IMR-90 (cell line): ENCODE data around the gene TMEM259. TPM values are rescaled to one million over a fixed set of nuclear protein-coding genes. Genes with fewer than 3 reads are reported as not detected.

Source experiments
- ATAC-seq: fragments of 200-7000 bp; cut with Tn5 transposase; 2 replicates; pipeline ENCODE4 v1.9.1; 2020; ENCODE audit warnings: low read depth, mild to moderate bottlenecking, moderate library complexity
- BruUV-seq: library from RNA; stranded (reverse); fragments of 400-500 nt; replicated peaks from 2 replicates; lab custom pipeline; 2021; lab: Mats Ljungman, UMichigan
- CTCF ChIA-PET: fragments of 300-600 bp; formaldehyde crosslinking; extraction: SDS; loops from one replicate; lab custom pipeline; 2021; ENCODE audit warnings: antibody characterized with exemption; lab: Yijun Ruan, JAX
- POLR2A ChIA-PET: fragments of 300-600 bp; sonication (Branson Sonifier 250); formaldehyde crosslinking; loops from one replicate; lab custom pipeline; 2022; ENCODE audit warnings: antibody characterized with exemption; ENCODE audit not compliant: unreplicated experiment; lab: Charles Lee
- DNase-seq: peaks from one replicate; pipeline ENCODE4 v3.0.0; 2013
- H2AFZ ChIP-seq: replicated peaks from 2 replicates; pipeline ENCODE3; 2013; ENCODE audit warnings: low read length, mild to moderate bottlenecking; ENCODE audit not compliant: poor library complexity
- H2AK5ac ChIP-seq: 2 replicates; pipeline ENCODE4 v1.6.1; 2013; ENCODE audit warnings: low read depth, low read length, inconsistent platforms
- H2AK9ac ChIP-seq: replicated peaks from 2 replicates; pipeline ENCODE3; 2013; ENCODE audit warnings: mild to moderate bottlenecking, low read depth, low read length, moderate library complexity; ENCODE audit not compliant: poor library complexity
- H2BK120ac ChIP-seq: 2 replicates; pipeline ENCODE4 v1.6.1; 2013; ENCODE audit warnings: low read depth, low read length, inconsistent platforms
- H2BK15ac ChIP-seq: 3 replicates; pipeline ENCODE4 v1.6.1; 2013; ENCODE audit warnings: low read depth, low read length, inconsistent platforms
- H2BK20ac ChIP-seq: 2 replicates; pipeline ENCODE4 v1.6.1; 2013; ENCODE audit warnings: low read depth, mild to moderate bottlenecking, inconsistent platforms, low read length, moderate library complexity
- H2BK5ac ChIP-seq: 2 replicates; pipeline ENCODE4 v1.6.1; 2013; ENCODE audit warnings: mild to moderate bottlenecking, low read depth, low read length, inconsistent platforms; ENCODE audit not compliant: poor library complexity, severe bottlenecking
- H3K14ac ChIP-seq: replicated peaks from 2 replicates; pipeline ENCODE4 v1.6.1; 2013; ENCODE audit warnings: low read depth, low read length, inconsistent platforms
- H3K18ac ChIP-seq: 2 replicates; pipeline ENCODE4 v1.6.1; 2013; ENCODE audit warnings: low read depth, low read length, control low read depth
- H3K23ac ChIP-seq: 2 replicates; pipeline ENCODE4 v1.6.1; 2013; ENCODE audit warnings: low read depth, low read length, inconsistent platforms
- H3K27ac ChIP-seq: 2 replicates; pipeline ENCODE4 v1.5.1; 2013; ENCODE audit warnings: mild to moderate bottlenecking, control low read depth, low read length; ENCODE audit not compliant: insufficient read depth
- H3K27me3 ChIP-seq: 2 replicates; pipeline ENCODE4 v1.6.1; 2013; ENCODE audit warnings: low read length; ENCODE audit not compliant: control insufficient read depth, insufficient read depth
- H3K36me3 ChIP-seq: 2 replicates; pipeline ENCODE4 v1.6.1; 2013; ENCODE audit warnings: low read length, mixed read lengths; ENCODE audit not compliant: control insufficient read depth, insufficient read depth
- H3K4ac ChIP-seq: 2 replicates; pipeline ENCODE4 v1.6.1; 2013; ENCODE audit warnings: low read depth, low read length, inconsistent platforms
- H3K4me1 ChIP-seq: 2 replicates; pipeline ENCODE4 v1.6.1; 2013; ENCODE audit warnings: low read length, mixed read lengths; ENCODE audit not compliant: control insufficient read depth, insufficient read depth
- H3K4me2 ChIP-seq: 2 replicates; pipeline ENCODE4 v1.6.1; 2013; ENCODE audit warnings: low read depth, mild to moderate bottlenecking, control low read depth, low read length, moderate library complexity
- H3K4me3 ChIP-seq: 2 replicates; pipeline ENCODE4 v1.5.1; 2013; ENCODE audit warnings: low read depth, mild to moderate bottlenecking, control low read depth, low read length, moderate library complexity; ENCODE audit not compliant: insufficient read depth
- H3K56ac ChIP-seq: 2 replicates; pipeline ENCODE4 v1.6.1; 2013; ENCODE audit warnings: low read length, inconsistent platforms; ENCODE audit not compliant: insufficient read depth; ENCODE audit errors: extremely low read depth
- H3K79me1 ChIP-seq, 2 experiments: 2 replicates each; pipeline ENCODE4 v1.6.1; 2013; ENCODE audit warnings: low read length in 2 of 2, inconsistent platforms in 1 of 2, low read depth in 1 of 2
- H3K9ac ChIP-seq: 2 replicates; pipeline ENCODE4 v1.6.1; 2013; ENCODE audit warnings: low read depth, low read length, control low read depth
- H3K9me1 ChIP-seq: 2 replicates; pipeline ENCODE4 v1.6.1; 2013; ENCODE audit warnings: low read length, inconsistent platforms; ENCODE audit not compliant: insufficient read depth
- H3K9me3 ChIP-seq: 2 replicates; pipeline ENCODE4 v1.6.1; 2013; ENCODE audit warnings: low read length; ENCODE audit not compliant: control insufficient read depth, insufficient read depth
- H4K20me1 ChIP-seq: 2 replicates; pipeline ENCODE4 v1.6.1; 2013; ENCODE audit warnings: low read length, inconsistent platforms; ENCODE audit not compliant: insufficient read depth
- H4K5ac ChIP-seq: 2 replicates; pipeline ENCODE4 v1.6.1; 2013; ENCODE audit warnings: mild to moderate bottlenecking, low read depth, low read length, control low read depth
- H4K8ac ChIP-seq, 2 experiments: 2 replicates each; pipeline ENCODE4 v1.6.1; 2013; ENCODE audit warnings: low read depth in 2 of 2, low read length in 2 of 2, control low read depth in 1 of 2, inconsistent platforms in 1 of 2
- H4K91ac ChIP-seq: 2 replicates; pipeline ENCODE4 v1.6.1; 2013; ENCODE audit warnings: low read depth, low read length, inconsistent platforms; ENCODE audit not compliant: insufficient read depth
- BHLHE40 ChIP-seq: fragments of 150-350 bp; IDR thresholded peaks from 2 replicates; pipeline ENCODE4 v1.6.1; 2016; ENCODE audit warnings: mild to moderate bottlenecking, low read depth, low read length
- CHD1 ChIP-seq: IDR thresholded peaks from 2 replicates; pipeline ENCODE4 v1.6.1; 2012; ENCODE audit warnings: low read depth, low read length, improper control_type of control experiment
- CTCF ChIP-seq: conservative IDR thresholded peaks from 2 replicates; pipeline ENCODE4 v1.5.1; 2012; ENCODE audit warnings: mild to moderate bottlenecking, low read depth, low read length, improper control_type of control experiment
- FOS ChIP-seq: fragments of 150-350 bp; IDR thresholded peaks from 2 replicates; pipeline ENCODE4 v1.6.1; 2016; ENCODE audit warnings: low read depth, low read length
- POLR2A ChIP-seq: IDR thresholded peaks from 2 replicates; pipeline ENCODE4 v1.6.1; 2012; ENCODE audit warnings: mild to moderate bottlenecking, low read depth, low read length
- RAD21 ChIP-seq: IDR thresholded peaks from 2 replicates; pipeline ENCODE4 v1.6.1; 2012; ENCODE audit warnings: low read length, improper control_type of control experiment
- RCOR1 ChIP-seq: IDR thresholded peaks from 2 replicates; pipeline ENCODE4 v1.6.1; 2012; ENCODE audit warnings: mild to moderate bottlenecking, low read length, improper control_type of control experiment; ENCODE audit not compliant: insufficient replicate concordance
- RFX5 ChIP-seq: IDR thresholded peaks from 2 replicates; pipeline ENCODE4 v1.8.0; 2012; ENCODE audit warnings: low read depth, mild to moderate bottlenecking, low read length, moderate library complexity
- SMC3 ChIP-seq: fragments of 150-350 bp; IDR thresholded peaks from 2 replicates; pipeline ENCODE4 v1.6.1; 2016; ENCODE audit warnings: low read depth, mild to moderate bottlenecking, antibody characterized with exemption, low read length, moderate library complexity
- WGBS, 2 experiments: methylation state at CpG; one replicate each; pipeline versions ENCODE4 v1.1.5 to v1.1.7; 2013; ENCODE audit warnings: missing lambda C conversion rate in 2 of 2; ENCODE audit not compliant: insufficient read length in 1 of 2; ENCODE audit errors: extremely low coverage in 2 of 2; 5-methylcytosine and 5-hydroxymethylcytosine counted together
- dilution Hi-C: fragments of 300-500 bp; cut with HindIII; formaldehyde crosslinking; loops from one replicate; pipeline ENCODE4 v1.14.3; 2018; ENCODE audit warnings: low sequenced_read_pairs; ENCODE audit not compliant: unreplicated experiment
- in situ Hi-C: fragments of 300-500 bp; cut with MboI; formaldehyde crosslinking; loops from 3 replicates; pipeline ENCODE4 v1.14.3; 2019; ENCODE audit warnings: low sequenced_read_pairs, inconsistent platforms, mixed read lengths
- intact Hi-C: fragments of 100-400 bp; cut with micrococcal nuclease; formaldehyde crosslinking; loops from 2 replicates; pipeline ENCODE4 v1.10.0; 2022
- polyA plus RNA-seq, 3 experiments: library from polyadenylated mRNA; depleted of rRNA; stranded (reverse); fragments of >200 nt; gene quantifications; 2 replicates each; pipeline ENCODE4 v1.2.3, GENCODE V29; 2012; ENCODE audit warnings: low replicate concordance in 1 of 3
- total RNA-seq: library from RNA; depleted of rRNA; stranded (reverse); fragments of >200 nt; gene quantifications from 2 replicates; pipeline ENCODE4 v1.2.3, GENCODE V29; 2012

Gene TMEM259
- total and polyA plus RNA-seq, 2 of the 4 experiments (the other 2 are of a cell fraction): 22.6 to 153 TPM

- H3K79me1 ChIP-seq: no peaks in the 10 kb centered on the region
- BruUV-seq: no TSS peak
- H2AK5ac ChIP-seq: no peak overlapping the region
- no peak overlapping the region for H3K9ac ChIP-seq
- ATAC-seq: no peak
- no peak overlapping the region for H2BK5ac ChIP-seq
- intact Hi-C loops (no loop called here), dilution Hi-C loops (no loop called here), in situ Hi-C loops (no loop called here)
- TF ChIP-seq POLR2A: no peak
- no peak for TF ChIP-seq RAD21
- no peak for TF ChIP-seq BHLHE40
- TF ChIP-seq FOS: no peak
- TF ChIP-seq SMC3: no peak
- no peak for TF ChIP-seq CHD1
- no peak for TF ChIP-seq RFX5
- no peak for TF ChIP-seq RCOR1
- no peak for TF ChIP-seq CTCF
- no peak overlapping the region for H3K27ac ChIP-seq
- H3K4me1 ChIP-seq: no peaks in the 10 kb centered on the region
- no peak overlapping the region for H4K5ac ChIP-seq
- H3K18ac ChIP-seq: no peak overlapping the region
- no peak overlapping the region for H3K4me3 ChIP-seq
- no peak overlapping the region for H2BK20ac ChIP-seq
- no peaks in the 10 kb centered on the region for H4K20me1 ChIP-seq
- ChIA-PET CTCF (interaction anchor here (1.2 kb wide), 1 partner anchor 12 kb away, joined by 3 read pairs; no protein-coding TSS in a partner anchor), POLR2A (no interaction called here)
- no peaks in the 10 kb centered on the region for H3K27me3 ChIP-seq
- no peak overlapping the region for H4K91ac ChIP-seq
- no peak overlapping the region for H3K4ac ChIP-seq
- peak overlapping the region; percentile 55 for H2AK9ac ChIP-seq
- no peak overlapping the region for H3K23ac ChIP-seq
- no peak for DNase-seq
- H4K8ac ChIP-seq: no peak overlapping the region
- no peak overlapping the region for H3K56ac ChIP-seq
- no peak overlapping the region for H2AFZ ChIP-seq
- peaks cover 1% of the 10 kb centered on the region; the same call in 1 of the 2 replicates for H3K36me3 ChIP-seq
- WGBS, 2 experiments: 86% methylated on average over 15 of the region's 31 CpGs; no CpG with 5 or more reads in 1 of the 2 experiments
- H3K4me2 ChIP-seq: no peak overlapping the region
- peaks cover 36% of the 10 kb centered on the region for H3K9me3 ChIP-seq
- no peak overlapping the region for H2BK120ac ChIP-seq
- no peak overlapping the region for H3K14ac ChIP-seq
- no peak overlapping the region for H2BK15ac ChIP-seq
- no peaks in the 10 kb centered on the region for H3K9me1 ChIP-seq
Observed at GRCh38 chr19:1053176-1054101, 32.5 kb upstream of the TMEM259 start.
